Epithelial cell of esophagus (primary cell): ENCODE data around the gene CFAP221.
A peak's percentile ranks its signal among the peaks of the same experiment; 100 is the strongest.

Source experiments
- DNase-seq: peaks from one replicate; pipeline ENCODE4 v3.0.0; 2010; ENCODE audit warnings: low read depth
- H3K4me3 ChIP-seq: 2 replicates; pipeline ENCODE4 v1.5.1; 2011; ENCODE audit warnings: mild to moderate bottlenecking, low read length, control low read depth
- TF ChIP-seq, protein P1 (sequence below): IDR thresholded peaks from 2 replicates; pipeline ENCODE4 v1.5.1; 2011; ENCODE audit warnings: low read depth, mild to moderate bottlenecking, low read length, control low read depth, inconsistent platforms; ENCODE audit not compliant: insufficient read depth; ENCODE audit errors: missing control alignments

The CFAP221 gene

DNA sequence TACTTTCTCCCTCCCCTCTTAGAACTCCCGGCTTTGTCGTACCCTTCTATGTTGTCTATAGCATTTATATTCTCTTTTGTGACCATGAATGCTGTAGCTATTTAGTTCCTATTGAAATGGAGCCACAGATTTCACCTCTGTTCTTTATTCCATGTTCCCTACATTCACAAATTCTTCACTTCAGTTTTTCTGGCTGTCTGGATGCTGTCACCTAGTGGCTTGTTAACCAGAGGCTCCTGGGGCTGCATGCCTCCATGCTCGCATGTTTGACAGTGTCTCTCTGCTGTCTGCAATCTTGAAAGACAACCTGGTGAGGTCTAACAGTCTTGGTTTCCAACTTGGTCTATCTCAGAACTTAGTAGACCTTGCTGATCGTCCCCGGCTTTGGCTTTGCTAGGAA is 48.2 kb downstream of the CFAP221 start:
- DNase-seq: no peak
- TF ChIP-seq, protein P1, sequence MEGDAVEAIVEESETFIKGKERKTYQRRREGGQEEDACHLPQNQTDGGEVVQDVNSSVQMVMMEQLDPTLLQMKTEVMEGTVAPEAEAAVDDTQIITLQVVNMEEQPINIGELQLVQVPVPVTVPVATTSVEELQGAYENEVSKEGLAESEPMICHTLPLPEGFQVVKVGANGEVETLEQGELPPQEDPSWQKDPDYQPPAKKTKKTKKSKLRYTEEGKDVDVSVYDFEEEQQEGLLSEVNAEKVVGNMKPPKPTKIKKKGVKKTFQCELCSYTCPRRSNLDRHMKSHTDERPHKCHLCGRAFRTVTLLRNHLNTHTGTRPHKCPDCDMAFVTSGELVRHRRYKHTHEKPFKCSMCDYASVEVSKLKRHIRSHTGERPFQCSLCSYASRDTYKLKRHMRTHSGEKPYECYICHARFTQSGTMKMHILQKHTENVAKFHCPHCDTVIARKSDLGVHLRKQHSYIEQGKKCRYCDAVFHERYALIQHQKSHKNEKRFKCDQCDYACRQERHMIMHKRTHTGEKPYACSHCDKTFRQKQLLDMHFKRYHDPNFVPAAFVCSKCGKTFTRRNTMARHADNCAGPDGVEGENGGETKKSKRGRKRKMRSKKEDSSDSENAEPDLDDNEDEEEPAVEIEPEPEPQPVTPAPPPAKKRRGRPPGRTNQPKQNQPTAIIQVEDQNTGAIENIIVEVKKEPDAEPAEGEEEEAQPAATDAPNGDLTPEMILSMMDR: no peak
- H3K4me3 ChIP-seq: no peak overlapping the region

DNA sequence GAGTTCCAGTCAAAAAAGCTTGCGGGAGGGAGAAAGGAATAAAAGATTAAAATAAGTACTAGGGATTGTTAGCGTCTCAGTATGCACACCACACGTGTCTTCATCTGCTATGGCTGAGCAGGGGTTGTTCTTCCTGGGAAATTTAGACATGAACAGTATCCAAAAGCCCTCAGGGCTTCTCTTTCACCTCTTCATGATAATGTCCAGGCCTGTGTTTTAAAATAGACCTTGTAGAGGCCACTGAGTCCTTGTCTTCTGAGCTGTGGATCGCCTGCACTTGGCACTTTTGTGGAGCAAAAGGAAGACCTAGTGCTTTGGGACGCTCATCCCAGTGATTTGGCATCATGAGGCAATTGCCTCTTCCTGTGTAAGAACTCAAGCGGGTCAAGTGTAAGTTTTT is 52.4 kb downstream of the CFAP221 start:
- TF ChIP-seq, protein P1: no peak
- no peak overlapping the region for H3K4me3 ChIP-seq
- no peak for DNase-seq

DNA sequence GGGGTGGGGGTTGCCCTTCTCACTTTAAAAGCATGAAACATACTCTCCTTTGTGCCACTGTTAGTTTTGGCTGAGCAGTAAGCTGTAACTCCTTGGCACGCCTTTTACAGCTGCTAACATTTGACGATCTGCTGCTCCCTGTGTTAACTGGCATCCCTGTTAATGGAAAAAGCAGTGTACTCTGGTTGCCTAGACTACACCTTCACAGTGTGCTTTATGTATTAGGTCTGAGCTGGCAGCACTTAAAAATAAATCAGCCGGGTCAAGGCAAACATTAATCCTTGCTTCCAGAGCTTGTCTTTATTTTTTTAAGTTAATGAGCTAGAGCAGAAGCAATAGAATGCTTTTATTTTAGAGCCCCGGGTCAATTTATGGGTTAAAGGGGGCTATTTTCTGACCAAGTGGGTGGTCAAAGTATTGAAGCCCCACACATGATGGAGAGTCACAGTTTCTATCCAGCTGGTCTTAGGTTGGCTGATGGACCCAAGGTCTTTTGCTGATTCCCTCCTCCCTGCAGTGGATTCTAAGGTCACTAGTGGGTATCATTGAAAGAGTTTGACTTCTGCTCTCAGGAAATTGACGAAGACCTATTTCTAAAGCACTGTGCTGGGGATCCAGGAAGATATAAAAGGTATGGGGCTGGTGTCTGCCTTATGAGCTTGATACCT is 54.5 kb downstream of the CFAP221 start:
- H3K4me3 ChIP-seq: no peak overlapping the region
- TF ChIP-seq, protein P1: no peak
- DNase-seq: no peak

DNA sequence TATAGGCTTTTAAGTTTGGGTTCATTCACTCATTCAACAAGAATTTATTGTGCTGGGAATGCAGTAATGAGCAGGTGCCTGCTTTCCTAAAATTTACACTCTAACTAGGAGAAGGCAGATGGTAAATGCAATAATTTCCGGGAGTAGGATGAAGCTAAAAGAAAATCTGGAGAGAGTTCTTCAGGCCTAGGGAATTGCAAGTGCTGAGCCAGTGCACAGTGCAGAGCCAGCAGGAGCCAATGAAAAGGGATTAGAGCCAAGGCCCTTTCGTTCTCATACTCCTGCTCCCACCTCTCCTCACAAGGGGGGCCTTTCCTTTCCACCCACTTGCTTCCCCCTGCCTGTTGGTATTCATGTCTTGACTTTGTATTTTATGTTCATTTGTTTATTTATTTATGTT is 55.1 kb downstream of the CFAP221 start:
- TF ChIP-seq, protein P1: no peak
- DNase-seq: no peak
- H3K4me3 ChIP-seq: no peak overlapping the region

DNA sequence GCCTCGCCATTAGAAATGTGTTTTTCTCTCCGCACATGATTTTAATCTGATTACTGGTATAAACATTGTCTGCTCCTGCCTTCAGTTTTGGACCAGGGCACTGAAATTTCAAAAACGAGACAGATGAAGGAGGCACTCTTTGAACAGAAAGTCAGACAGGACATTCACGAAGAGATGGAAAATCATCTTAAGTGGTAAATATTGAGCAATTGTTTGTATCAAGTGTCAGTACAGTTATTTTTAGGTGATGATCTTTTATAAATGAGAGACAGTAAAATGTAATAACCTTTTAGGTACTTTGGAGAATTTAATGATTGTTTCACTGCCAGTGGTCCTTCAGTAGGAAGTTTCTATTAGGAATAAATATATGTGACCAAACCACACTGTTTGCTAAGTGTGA is 60.8 kb downstream of the CFAP221 start:
- DNase-seq: no peak
- no peak overlapping the region for H3K4me3 ChIP-seq
- TF ChIP-seq, protein P1: no peak

DNA sequence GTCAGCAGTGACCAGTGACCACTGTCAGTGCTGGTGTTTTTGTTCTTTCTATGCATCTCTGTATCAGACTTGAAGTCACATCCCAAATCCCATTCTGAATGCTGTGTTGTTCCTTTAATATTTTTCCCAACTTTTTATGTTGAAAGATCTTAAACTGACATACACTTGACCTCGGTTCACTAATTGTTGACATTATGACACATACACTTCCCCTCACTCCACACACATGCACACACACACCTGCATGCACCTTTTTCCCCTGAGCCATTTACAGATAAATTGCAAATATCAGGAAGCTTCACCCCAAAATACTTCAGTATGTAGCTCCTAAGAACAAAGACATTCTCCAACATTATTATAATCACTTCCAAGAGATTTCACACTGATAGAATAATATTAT is 62.4 kb downstream of the CFAP221 start:
- TF ChIP-seq, protein P1: no peak
- H3K4me3 ChIP-seq: no peak overlapping the region
- peak; percentile 5 for DNase-seq

DNA sequence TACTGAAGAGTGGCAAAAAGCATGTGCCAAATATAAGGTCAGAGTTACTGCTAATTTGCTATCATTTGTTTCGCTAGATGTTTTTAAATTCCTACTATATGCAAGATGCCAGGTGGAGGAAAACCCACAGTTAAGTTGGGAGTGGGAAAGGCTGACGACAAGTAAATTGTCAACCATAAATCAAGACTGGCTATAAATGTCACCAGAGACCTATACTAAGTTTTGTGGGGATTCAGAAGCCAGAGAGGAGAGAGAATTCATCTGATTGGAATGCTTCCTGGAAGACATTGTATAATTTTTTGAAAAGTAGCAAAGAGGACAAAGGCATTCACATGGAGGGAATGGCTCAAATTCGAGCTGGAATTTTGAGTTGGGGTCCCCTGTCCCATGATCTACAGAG is 64.3 kb downstream of the CFAP221 start:
- TF ChIP-seq, protein P1: no peak
- DNase-seq: no peak
- H3K4me3 ChIP-seq: no peak overlapping the region
